GM18858 (cell line): ENCODE measurements around the gene IL21R.
"Not testable (repeated sequence)": the region's sequence is repeated elsewhere in the genome, so short reads cannot be mapped to it uniquely, and the experiment has no call there.

Experiments
- ATAC-seq: cut with Tn5 transposase; IDR thresholded peaks from one replicate; pipeline ENCODE4 v1.9.1; 2021; ENCODE audit not compliant: unreplicated experiment

IL21R gene

GRCh38 chr16:27426423-27427408 lies 24.7 kb downstream of the IL21R start:
- ATAC-seq = peak; percentile 71

DNA sequence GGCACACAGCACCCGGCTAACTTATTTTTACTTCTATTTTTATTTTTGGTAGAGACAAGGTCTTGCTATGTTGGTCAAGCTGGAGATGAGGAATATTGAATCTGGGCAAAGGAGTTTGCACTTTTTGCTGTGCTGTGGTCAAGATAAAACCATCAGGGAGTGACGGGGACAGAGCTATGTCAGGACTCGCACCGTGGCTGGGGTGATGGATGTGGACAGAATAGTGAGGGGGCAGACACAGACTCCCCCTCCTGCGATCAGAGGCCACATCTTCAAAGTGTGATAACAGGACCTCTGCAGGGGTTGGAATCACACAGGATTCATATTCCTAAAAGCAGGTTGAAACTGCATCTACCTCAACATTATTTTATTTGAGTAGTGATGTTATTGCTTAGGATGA lies 25.6 kb downstream of the IL21R start:
- ATAC-seq = no peak

GRCh38 chr16:27428026-27428785 lies 26.2 kb downstream of the IL21R start:
- no peak for ATAC-seq

GRCh38 chr16:27429330-27429871 lies 27.4 kb downstream of the IL21R start:
- no peak for ATAC-seq

GRCh38 chr16:27429981-27430441 lies 28.0 kb downstream of the IL21R start:
- ATAC-seq = no peak

DNA sequence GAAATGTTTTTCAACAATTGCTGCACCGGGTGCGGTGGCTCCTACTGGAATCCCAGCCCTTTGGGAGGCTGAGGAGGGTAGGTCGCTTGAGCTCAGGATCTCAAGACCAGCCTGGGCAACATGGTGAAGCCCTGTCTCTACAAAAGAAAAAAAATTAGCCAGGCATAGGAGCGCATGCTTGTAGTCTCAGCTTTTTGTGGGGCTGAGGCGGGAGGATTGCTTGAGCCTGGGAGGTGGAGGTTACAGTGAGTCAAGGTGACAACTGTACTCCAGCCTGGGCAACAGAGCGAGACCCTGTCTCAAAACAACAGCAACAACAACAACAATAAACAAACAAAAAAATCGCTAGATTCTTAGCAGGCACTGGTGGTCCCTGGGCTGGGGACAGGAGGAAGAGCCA lies 28.5 kb downstream of the IL21R start:
- no peak for ATAC-seq

GRCh38 chr16:27430923-27431484 lies 29.0 kb downstream of the IL21R start:
- no peak for ATAC-seq

DNA sequence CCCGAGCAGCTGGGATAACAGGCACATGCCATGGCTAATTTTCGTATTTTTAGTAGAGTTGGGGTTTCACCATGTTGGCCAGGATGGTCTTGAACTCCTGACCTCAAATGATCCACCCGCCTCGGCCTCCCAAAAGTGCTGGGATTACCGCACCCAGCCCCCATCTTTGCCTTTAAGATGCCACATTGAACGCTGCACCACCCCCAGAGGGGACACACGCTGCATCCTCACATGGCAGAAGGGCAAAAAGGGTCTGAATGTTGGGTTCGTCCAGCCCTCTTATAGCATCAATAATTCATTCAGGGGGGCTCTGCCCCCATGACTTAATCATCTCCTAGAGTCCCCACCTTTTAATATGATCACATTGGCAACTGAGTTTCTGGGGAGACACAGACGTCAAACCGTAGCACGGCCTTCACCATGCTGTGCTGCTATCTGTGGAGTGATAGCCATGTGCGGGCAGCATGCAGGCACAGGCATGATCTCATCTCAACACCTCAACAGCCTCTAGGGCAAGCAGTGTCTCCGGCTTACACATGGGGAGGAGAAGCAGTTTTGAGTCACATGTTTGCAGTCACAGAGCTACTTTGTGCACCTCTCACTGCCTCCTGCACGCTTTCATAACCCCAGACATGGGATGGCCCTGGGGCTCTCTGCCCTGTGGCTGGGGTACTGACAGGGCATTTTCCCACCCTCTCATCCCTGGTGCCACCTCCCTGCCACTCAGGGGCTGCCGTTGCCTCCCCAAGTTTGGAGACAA lies 30.0 kb downstream of the IL21R start:
- no peak for ATAC-seq

DNA sequence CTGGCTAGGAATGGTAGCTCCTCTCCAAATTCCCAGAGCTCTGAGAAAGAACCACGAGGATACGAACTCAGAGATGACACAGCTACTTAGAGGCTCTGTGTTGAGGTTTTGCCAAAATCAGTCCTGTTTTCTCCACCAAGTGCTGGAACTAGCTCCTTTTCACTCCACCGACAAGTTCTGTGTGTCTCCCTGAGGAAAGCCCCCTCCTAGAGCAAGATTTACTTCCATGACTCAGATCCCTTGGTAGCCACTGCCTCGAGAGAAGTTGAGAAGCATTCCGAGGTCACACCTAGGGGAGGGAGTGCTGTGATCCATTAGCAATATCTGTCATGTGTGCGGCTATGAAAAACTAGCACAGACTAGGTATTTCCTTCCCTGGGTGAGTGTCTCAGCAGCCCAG lies 30.6 kb downstream of the IL21R start:
- no peak for ATAC-seq

GRCh38 chr16:27433191-27433590 lies 31.2 kb downstream of the IL21R start:
- ATAC-seq = not testable (repeated sequence)

- ATAC-seq = no peak
Measured at GRCh38 chr16:27433636-27434035, 31.7 kb downstream of the IL21R start.

- no peak for ATAC-seq
Measured at GRCh38 chr16:27434141-27435051, 32.4 kb downstream of the IL21R start.

DNA sequence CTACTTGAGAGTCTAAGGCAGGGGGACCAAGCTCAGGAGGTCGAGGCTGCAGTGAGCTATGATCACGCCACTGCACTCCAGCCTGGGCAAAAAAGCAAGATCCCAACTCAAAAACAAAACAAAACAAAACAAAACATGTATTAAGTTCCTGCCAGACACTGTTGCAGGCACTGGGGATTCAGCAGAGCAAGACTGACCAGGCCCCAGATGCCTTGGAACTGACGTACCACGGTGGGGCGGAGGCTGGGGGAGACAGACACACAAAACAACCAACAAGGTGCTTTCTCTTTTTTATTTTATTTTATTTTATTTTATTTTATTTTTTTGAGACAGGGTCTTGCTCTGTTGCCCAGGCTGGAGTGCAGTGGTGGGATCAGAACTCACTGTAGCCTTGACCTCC lies 33.2 kb downstream of the IL21R start:
- not testable (repeated sequence) for ATAC-seq

DNA sequence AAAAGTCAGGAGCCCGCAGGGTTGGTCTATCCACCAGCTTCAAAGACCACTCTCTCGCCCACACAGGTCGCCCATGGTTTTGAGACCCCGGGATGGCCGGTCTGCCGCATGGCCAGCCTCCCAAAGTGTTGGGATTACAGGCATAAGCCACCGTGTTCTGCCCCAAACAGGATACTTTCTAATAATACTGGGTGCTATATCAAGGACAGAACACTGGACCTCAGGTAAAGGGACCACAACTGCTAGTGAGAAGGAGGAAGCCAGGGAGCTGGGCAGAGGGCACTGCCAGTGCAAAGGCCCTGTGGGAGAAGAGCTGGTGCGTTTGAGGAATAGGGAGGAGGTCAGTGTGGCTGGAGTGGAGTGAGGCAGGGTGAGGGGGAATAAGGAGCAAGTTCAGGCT lies 34.1 kb downstream of the IL21R start:
- ATAC-seq = no peak

- ATAC-seq = no peak
Measured at GRCh38 chr16:27436921-27437650, 35.1 kb downstream of the IL21R start.

GRCh38 chr16:27437946-27438345 lies 36.0 kb downstream of the IL21R start:
- ATAC-seq = no peak

DNA sequence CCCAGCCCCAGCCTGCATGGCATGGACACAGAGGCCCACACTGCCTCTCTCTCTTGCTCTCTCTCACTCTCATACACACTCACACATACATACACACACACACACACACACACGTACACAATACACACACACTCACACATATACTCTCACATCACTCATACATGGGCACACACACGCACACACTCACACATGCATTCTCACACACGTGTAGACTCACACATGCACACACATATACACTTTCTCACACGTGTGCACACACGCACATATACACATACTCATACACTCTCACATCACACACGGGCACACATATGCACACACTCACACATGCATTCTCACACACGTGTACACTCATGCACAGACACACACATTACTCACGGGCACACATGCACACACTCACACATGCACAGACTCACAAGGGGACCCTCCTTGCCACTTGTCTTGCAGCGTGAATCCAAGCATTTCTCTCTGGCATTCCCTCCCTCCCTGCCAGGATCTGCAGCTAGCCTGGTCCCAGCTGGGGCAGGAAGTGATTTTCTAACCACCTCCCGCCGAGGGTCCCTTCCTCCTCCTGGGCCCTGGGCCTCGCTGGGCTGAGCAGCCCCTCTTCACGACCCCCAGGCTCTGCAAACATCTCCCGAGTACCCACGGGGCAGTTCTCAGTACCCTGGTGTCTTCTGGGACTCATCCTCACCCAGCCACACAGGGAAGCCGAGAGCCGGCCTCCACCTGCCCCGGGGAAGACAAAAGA lies 37.5 kb downstream of the IL21R start:
- no peak for ATAC-seq

DNA sequence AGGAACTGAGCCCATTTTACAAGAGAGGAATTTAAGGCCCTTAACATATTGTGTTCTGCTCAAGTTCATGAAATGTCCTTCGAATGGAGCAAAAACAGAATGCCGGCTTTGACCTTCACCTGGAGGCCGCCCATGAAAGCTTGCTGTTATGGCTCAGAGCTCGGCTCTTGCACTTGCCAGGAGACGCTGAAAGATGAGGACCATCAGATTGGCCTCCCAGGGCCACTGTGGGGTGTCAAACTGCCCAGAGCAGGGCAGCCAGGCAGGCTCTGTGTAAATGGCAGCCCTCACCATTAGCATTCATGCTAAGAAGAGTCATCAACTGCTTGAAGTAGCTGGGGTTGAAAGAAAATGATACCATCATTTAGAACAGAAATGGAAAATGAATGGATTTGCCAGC lies 39.3 kb downstream of the IL21R start:
- no peak for ATAC-seq
